ENCODE measurements around the gene SLC23A1. TPM values are rescaled to one million over a fixed set of nuclear protein-coding genes. Genes with fewer than 3 reads are reported as not detected.
"Not testable (repeated sequence)": the region's sequence is repeated elsewhere in the genome, so short reads cannot be mapped to it uniquely, and the experiment has no call there.

The SLC23A1 gene
- total RNA-seq, 1 experiment from 2014 or later: not detected

GRCh38 chr5:139410121-139410992, 27.3 kb upstream of the SLC23A1 start:
- no TSS peak for BruUV-seq (replicated peaks)
- intact Hi-C loops (cut with micrococcal nuclease; ENCODE audit: unreplicated experiment): no loop called here
- CTCF ChIA-PET: no interaction called here

GRCh38 chr5:139409116-139409515, 26.0 kb upstream of the SLC23A1 start:
- DNase-seq (ENCODE audit: low spot score); H3K36me3 ChIP-seq (ENCODE audit: insufficient read depth, low read length, poor library complexity, severe bottlenecking); BruUV-seq (replicated peaks); intact Hi-C loops (cut with micrococcal nuclease; ENCODE audit: unreplicated experiment); H3K4me1 ChIP-seq (ENCODE audit: insufficient read depth, low read length, poor library complexity, severe bottlenecking); POLR2A ChIA-PET (ENCODE audit: low non-redundant PET); H3K27ac ChIP-seq (ENCODE audit: low read depth, low read length, poor library complexity, severe bottlenecking); H3K9me3 ChIP-seq (ENCODE audit: low read depth, low read length, poor library complexity, severe bottlenecking); H3K4me3 ChIP-seq (ENCODE audit: low read depth, low read length, poor library complexity, severe bottlenecking); CTCF ChIA-PET; H3K27me3 ChIP-seq (replicated peaks; ENCODE audit: insufficient read depth, low read depth, low read length, poor library complexity): not testable (repeated sequence)

More at GRCh38 chr5:139410121-139410992, 27.3 kb upstream of the SLC23A1 start:
- H3K9me3 ChIP-seq (ENCODE audit: low read depth, low read length, poor library complexity, severe bottlenecking): no peaks in the 10 kb centered on the region
- no peaks in the 10 kb centered on the region for H3K36me3 ChIP-seq (ENCODE audit: insufficient read depth, low read length, poor library complexity, severe bottlenecking)
- TF ChIP-seq CTCF (conservative IDR thresholded peaks at IDR 0.05; ENCODE audit: low read depth, low read length): no peak
- TF ChIP-seq EZH2 (IDR thresholded peaks at IDR 0.05; ENCODE audit: borderline replicate concordance, low read depth, low read length, poor library complexity, severe bottlenecking): no peak
- H3K27me3 ChIP-seq (replicated peaks; ENCODE audit: insufficient read depth, low read depth, low read length, poor library complexity): no peaks in the 10 kb centered on the region
- no peaks in the 10 kb centered on the region for H3K4me1 ChIP-seq (ENCODE audit: insufficient read depth, low read length, poor library complexity, severe bottlenecking)
- POLR2A ChIA-PET (ENCODE audit: low non-redundant PET): no interaction called here
- DNase-seq (ENCODE audit: low spot score): no peak
- no peak overlapping the region for H3K27ac ChIP-seq (ENCODE audit: low read depth, low read length, poor library complexity, severe bottlenecking)
- H3K4me3 ChIP-seq (ENCODE audit: low read depth, low read length, poor library complexity, severe bottlenecking): no peak overlapping the region

GRCh38 chr5:139408191-139408590, 25.1 kb upstream of the SLC23A1 start:
- Histone ChIP-seq H3K27ac (ENCODE audit: low read depth, low read length, poor library complexity, severe bottlenecking) (no peak overlapping the region), H3K4me1 (ENCODE audit: insufficient read depth, low read length, poor library complexity, severe bottlenecking) (peaks cover 8% of the 10 kb centered on the region), H3K4me3 (ENCODE audit: low read depth, low read length, poor library complexity, severe bottlenecking) (no peak overlapping the region), H3K9me3 (ENCODE audit: low read depth, low read length, poor library complexity, severe bottlenecking) (no peaks in the 10 kb centered on the region), H3K36me3 (ENCODE audit: insufficient read depth, low read length, poor library complexity, severe bottlenecking) (no peaks in the 10 kb centered on the region), H3K27me3 (replicated peaks; ENCODE audit: insufficient read depth, low read depth, low read length, poor library complexity) (no peaks in the 10 kb centered on the region)
- intact Hi-C loops (cut with micrococcal nuclease; ENCODE audit: unreplicated experiment): no loop called here
- DNase-seq (ENCODE audit: low spot score): no peak
- ChIA-PET CTCF (no interaction called here), POLR2A (ENCODE audit: low non-redundant PET) (interaction anchor here (0.7 kb wide), 1 partner anchor 13 kb away, joined by 3 read pairs; no protein-coding TSS in a partner anchor)
- BruUV-seq (replicated peaks): no TSS peak
- TF ChIP-seq EZH2 (IDR thresholded peaks at IDR 0.05; ENCODE audit: borderline replicate concordance, low read depth, low read length, poor library complexity, severe bottlenecking): no peak
- TF ChIP-seq CTCF (conservative IDR thresholded peaks at IDR 0.05; ENCODE audit: low read depth, low read length): no peak

All from A673 (cell line).